WTC11 (cell line): ENCODE data around the gene SYNDIG1. TPM values are rescaled to one million over a fixed set of nuclear protein-coding genes. Genes with fewer than 3 reads are reported as not detected.

Source experiments
- ATAC-seq: fragments of 200-7000 bp; cut with Tn5 transposase; 2 replicates; pipeline ENCODE4 v1.10.0; 2021; ENCODE audit warnings: mild to moderate bottlenecking, moderate library complexity
- CTCF ChIA-PET: fragments of 300-600 bp; sonication (Branson Sonifier 250); formaldehyde crosslinking; loops from one replicate; lab custom pipeline; 2021; ENCODE audit warnings: antibody characterized with exemption; lab: Charles Lee
- POLR2A ChIA-PET: fragments of 350-600 bp; sonication (Branson Sonifier 250); formaldehyde crosslinking; loops from one replicate; lab custom pipeline; 2021; ENCODE audit warnings: antibody characterized with exemption; lab: Charles Lee
- DNase-seq: peaks from one replicate; pipeline ENCODE4 v3.0.0; 2021; ENCODE audit warnings: low spot score
- H3K27ac Mint-ChIP-seq: 2 replicates; pipeline ENCODE4 v1.8.0; 2021; ENCODE audit warnings: mixed read lengths
- H3K27me3 Mint-ChIP-seq: 2 replicates; pipeline ENCODE4 v1.8.0; 2021; ENCODE audit warnings: low read depth, mild to moderate bottlenecking, moderate library complexity, mixed read lengths
- H3K36me3 Mint-ChIP-seq: 2 replicates; pipeline ENCODE4 v1.8.0; 2021; ENCODE audit warnings: mixed read lengths
- H3K4me1 Mint-ChIP-seq: 2 replicates; pipeline ENCODE4 v1.8.0; 2022; ENCODE audit warnings: mixed read lengths
- H3K4me3 Mint-ChIP-seq: 2 replicates; pipeline ENCODE4 v1.8.0; 2021; ENCODE audit warnings: mild to moderate bottlenecking, moderate library complexity, mixed read lengths
- H3K9me3 Mint-ChIP-seq: 2 replicates; pipeline ENCODE4 v1.8.0; 2021; ENCODE audit warnings: mixed read lengths
- AFF4 ChIP-seq: sonication (generic); formaldehyde crosslinking; IDR thresholded peaks from 2 replicates; pipeline ENCODE4 v1.8.1; 2023; ENCODE audit warnings: mild to moderate bottlenecking, missing genetic modification reagents, borderline replicate concordance
- ATF2 ChIP-seq: sonication (generic); formaldehyde crosslinking; IDR thresholded peaks from 2 replicates; pipeline ENCODE4 v1.8.1; 2022; ENCODE audit warnings: low read depth, missing genetic modification reagents, borderline replicate concordance
- ATF3 ChIP-seq: sonication (generic); formaldehyde crosslinking; conservative IDR thresholded peaks from 2 replicates; pipeline ENCODE4 v1.8.1; 2022; ENCODE audit warnings: mild to moderate bottlenecking, missing genetic modification reagents
- ATF6 ChIP-seq: sonication (generic); formaldehyde crosslinking; IDR thresholded peaks from 2 replicates; pipeline ENCODE4 v1.8.1; 2023; ENCODE audit warnings: mild to moderate bottlenecking, missing genetic modification reagents
- CDX4 ChIP-seq: fragments of 250-450 bp; sonication (Bioruptor Pico); IDR thresholded peaks from 2 replicates; pipeline ENCODE4 v1.9.0; 2021; ENCODE audit warnings: moderate library complexity, mild to moderate bottlenecking, inconsistent platforms, borderline replicate concordance
- CREM ChIP-seq: sonication (generic); formaldehyde crosslinking; IDR thresholded peaks from 2 replicates; pipeline ENCODE4 v1.8.1; 2022; ENCODE audit warnings: mild to moderate bottlenecking, missing genetic modification reagents, moderate library complexity
- ETV6 ChIP-seq: sonication (generic); formaldehyde crosslinking; IDR thresholded peaks from 2 replicates; pipeline ENCODE4 v1.8.1; 2022; ENCODE audit warnings: mild to moderate bottlenecking, missing genetic modification reagents
- FOXP4 ChIP-seq: sonication (generic); formaldehyde crosslinking; IDR thresholded peaks from 2 replicates; pipeline ENCODE4 v1.8.0; 2022; ENCODE audit warnings: mild to moderate bottlenecking, missing genetic modification reagents
- GRHL2 ChIP-seq: fragments of 250-450 bp; sonication (Bioruptor Pico); IDR thresholded peaks from 2 replicates; pipeline ENCODE4 v1.8.0; 2022; ENCODE audit warnings: mild to moderate bottlenecking, moderate library complexity; ENCODE audit not compliant: insufficient replicate concordance, severe bottlenecking
- JAZF1 ChIP-seq: fragments of 250-450 bp; sonication (Bioruptor Pico); IDR thresholded peaks from 2 replicates; pipeline ENCODE4 v1.9.0; 2021; ENCODE audit warnings: moderate library complexity, mild to moderate bottlenecking, inconsistent platforms
- MYBL2 ChIP-seq: sonication (generic); formaldehyde crosslinking; IDR thresholded peaks from 2 replicates; pipeline ENCODE4 v1.8.1; 2023; ENCODE audit warnings: mild to moderate bottlenecking, moderate library complexity, missing genetic modification reagents
- NFE2L1 ChIP-seq: sonication (generic); formaldehyde crosslinking; IDR thresholded peaks from 2 replicates; pipeline ENCODE4 v1.8.1; 2023; ENCODE audit warnings: missing genetic modification reagents
- NR1H2 ChIP-seq: sonication (generic); formaldehyde crosslinking; IDR thresholded peaks from 2 replicates; pipeline ENCODE4 v1.9.0; 2021; ENCODE audit warnings: mild to moderate bottlenecking, moderate library complexity, missing genetic modification reagents
- NR3C1 ChIP-seq: sonication (generic); formaldehyde crosslinking; conservative IDR thresholded peaks from 2 replicates; pipeline ENCODE4 v1.8.1; 2023; ENCODE audit warnings: low read depth, mild to moderate bottlenecking, missing genetic modification reagents
- PREB ChIP-seq: sonication (generic); formaldehyde crosslinking; IDR thresholded peaks from 2 replicates; pipeline ENCODE4 v1.8.1; 2022; ENCODE audit warnings: mild to moderate bottlenecking, missing genetic modification reagents, moderate library complexity, borderline replicate concordance
- SP1 ChIP-seq: sonication (generic); formaldehyde crosslinking; conservative IDR thresholded peaks from 2 replicates; pipeline ENCODE4 v1.8.1; 2022; ENCODE audit warnings: missing genetic modification reagents
- STAT6 ChIP-seq: sonication (generic); formaldehyde crosslinking; conservative IDR thresholded peaks from 2 replicates; pipeline ENCODE4 v1.8.1; 2023; ENCODE audit warnings: mild to moderate bottlenecking, low read depth, missing genetic modification reagents, moderate library complexity
- ZNF317 ChIP-seq: sonication (generic); formaldehyde crosslinking; IDR thresholded peaks from 2 replicates; pipeline ENCODE4 v1.8.1; 2023; ENCODE audit warnings: low read depth, mild to moderate bottlenecking, moderate library complexity, missing genetic modification reagents, borderline replicate concordance
- ZSCAN18 ChIP-seq: fragments of 250-450 bp; sonication (Bioruptor Pico); IDR thresholded peaks from 2 replicates; pipeline ENCODE4 v2.1.2; 2022; ENCODE audit warnings: mild to moderate bottlenecking, moderate library complexity
- total RNA-seq: library from RNA; stranded (reverse); gene quantifications from 3 replicates; pipeline ENCODE4 v1.2.3, GENCODE V29; 2021

Gene SYNDIG1
- total RNA-seq, 1 experiment from 2014 or later, result 6.4 TPM

- no peak for TF ChIP-seq PREB
- no peak for TF ChIP-seq SP1 (CRISPR knock-in tag)
Observed at GRCh38 chr20:24419786-24420185, 49.6 kb upstream of the SYNDIG1 start (continued).

- H3K36me3 Mint-ChIP-seq, result peaks cover 21% of the 10 kb centered on the region
- H3K9me3 Mint-ChIP-seq, result peaks cover 27% of the 10 kb centered on the region
- CTCF ChIA-PET, result no interaction called here
- POLR2A ChIA-PET, result no interaction called here
- H3K4me3 Mint-ChIP-seq, result no peak overlapping the region
- peaks cover 4% of the 10 kb centered on the region; the same call in 1 of the 2 replicates for H3K27me3 Mint-ChIP-seq
- H3K27ac Mint-ChIP-seq, result no peak overlapping the region
- H3K4me1 Mint-ChIP-seq, result peaks cover 29% of the 10 kb centered on the region
- DNase-seq, result no peak
- no peak for ATAC-seq
- TF ChIP-seq AFF4 (CRISPR knock-in tag), result no peak
- TF ChIP-seq ATF6 (CRISPR knock-in tag), result no peak
- no peak for TF ChIP-seq ZSCAN18
- TF ChIP-seq CREM (CRISPR knock-in tag), result no peak
- no peak for TF ChIP-seq NFE2L1
- TF ChIP-seq MYBL2 (CRISPR knock-in tag), result no peak
- no peak for TF ChIP-seq ATF2
- TF ChIP-seq STAT6 (CRISPR knock-in tag), result no peak
- TF ChIP-seq ETV6, result no peak
- no peak for TF ChIP-seq ATF3 (CRISPR knock-in tag)
- no peak for TF ChIP-seq JAZF1 (CRISPR knock-in tag)
- no peak for TF ChIP-seq FOXP4 (CRISPR knock-in tag)
- no peak for TF ChIP-seq NR3C1 (CRISPR knock-in tag)
- TF ChIP-seq NR1H2 (CRISPR knock-in tag), result no peak
- TF ChIP-seq GRHL2 (CRISPR knock-in tag), result no peak
- TF ChIP-seq CDX4 (CRISPR knock-in tag), result no peak
- no peak for TF ChIP-seq ZNF317 (CRISPR knock-in tag)
Observed at GRCh38 chr20:24420567-24420966, 48.9 kb upstream of the SYNDIG1 start.
